Astrocyte of the cerebellum (primary cell): ENCODE data around the gene NACC2.

Experiments
- DNase-seq: peaks from one replicate; pipeline ENCODE4 v3.0.0-alpha.2; 2011; ENCODE audit warnings: low read depth
- H3K4me3 ChIP-seq: 2 replicates; pipeline ENCODE4 v1.5.1; 2011; ENCODE audit warnings: mild to moderate bottlenecking, low read depth, low read length, moderate library complexity
- CTCF ChIP-seq: IDR thresholded peaks from 2 replicates; pipeline ENCODE4 v1.5.1; 2012; ENCODE audit warnings: low read length, low read depth, moderate library complexity, mild to moderate bottlenecking; ENCODE audit errors: missing control alignments
- in situ Hi-C: cut with HindIII; loops from 2 replicates; pipeline ENCODE4 v1.10.0; 2017; ENCODE audit warnings: low sequenced_read_pairs

Gene NACC2

GRCh38 chr9:136129176-136129575 is 34.1 kb upstream of the NACC2 start:
- TF ChIP-seq CTCF, result no peak
- no peak overlapping the region for H3K4me3 ChIP-seq
- no peak for DNase-seq
- in situ Hi-C loops, result no loop called here

- no peak for DNase-seq
- H3K4me3 ChIP-seq, result no peak overlapping the region
- no peak for TF ChIP-seq CTCF
- in situ Hi-C loops, result no loop called here
Measured at GRCh38 chr9:136128436-136128835, 33.3 kb upstream of the NACC2 start.

- in situ Hi-C loops, result no loop called here
- no peak for TF ChIP-seq CTCF
- H3K4me3 ChIP-seq, result no peak overlapping the region
- no peak for DNase-seq
Measured at GRCh38 chr9:136127313-136127712, 32.2 kb upstream of the NACC2 start.

- TF ChIP-seq CTCF, result no peak
- H3K4me3 ChIP-seq, result no peak overlapping the region
- in situ Hi-C loops, result no loop called here
- DNase-seq, result no peak
Measured at GRCh38 chr9:136124976-136125692, 30.0 kb upstream of the NACC2 start.

- peak; percentile 87 for TF ChIP-seq CTCF
- no peak for DNase-seq
- in situ Hi-C loops, result no loop called here
- no peak overlapping the region for H3K4me3 ChIP-seq
Measured at GRCh38 chr9:136122425-136123383, 27.6 kb upstream of the NACC2 start.

GRCh38 chr9:136121801-136122200 is 26.7 kb upstream of the NACC2 start:
- DNase-seq, result no peak
- in situ Hi-C loops, result no loop called here
- no peak for TF ChIP-seq CTCF
- H3K4me3 ChIP-seq, result no peak overlapping the region
